A673 (cell line): Measurements from ENCODE around the gene ANXA4. TPM values are rescaled to one million over a fixed set of nuclear protein-coding genes. Genes with fewer than 3 reads are reported as not detected.

Source experiments
- BruUV-seq: library from RNA; stranded (reverse); fragments of 400-500 nt; replicated peaks from 2 replicates; lab custom pipeline; 2021; lab: Mats Ljungman, UMichigan
- CTCF ChIA-PET: fragments of 300-600 bp; sonication (Branson Sonifier 250); formaldehyde crosslinking; loops from one replicate; lab custom pipeline; 2022; ENCODE audit warnings: antibody characterized with exemption; lab: Charles Lee
- POLR2A ChIA-PET: fragments of 300-600 bp; sonication (Branson Sonifier 250); formaldehyde crosslinking; loops from one replicate; lab custom pipeline; 2022; ENCODE audit warnings: antibody characterized with exemption; ENCODE audit not compliant: low non-redundant PET; lab: Charles Lee
- DNase-seq: peaks from one replicate; pipeline ENCODE4 v3.0.0-alpha.2; 2015; ENCODE audit warnings: low spot score
- H3K27ac ChIP-seq: fragments of 200-600 bp; sonication (generic); 2 replicates; pipeline ENCODE4 v1.5.1; 2016; ENCODE audit warnings: mixed run types, low read depth, mild to moderate bottlenecking, mixed read lengths, antibody characterized with exemption, low read length; ENCODE audit not compliant: poor library complexity, severe bottlenecking
- H3K27me3 ChIP-seq: fragments of 200-600 bp; sonication (generic); replicated peaks from 2 replicates; pipeline ENCODE4 v1.6.1; 2017; ENCODE audit warnings: mixed run types, low read depth, mild to moderate bottlenecking, mixed read lengths, antibody characterized with exemption, low read length; ENCODE audit not compliant: insufficient read depth, poor library complexity
- H3K36me3 ChIP-seq: fragments of 200-600 bp; sonication (generic); 2 replicates; pipeline ENCODE4 v1.6.1; 2016; ENCODE audit warnings: mixed run types, mild to moderate bottlenecking, mixed read lengths, antibody characterized with exemption, low read length; ENCODE audit not compliant: insufficient read depth, poor library complexity, severe bottlenecking
- H3K4me1 ChIP-seq: fragments of 200-600 bp; sonication (generic); 2 replicates; pipeline ENCODE4 v1.6.1; 2017; ENCODE audit warnings: mixed run types, mild to moderate bottlenecking, mixed read lengths, antibody characterized with exemption, low read length; ENCODE audit not compliant: insufficient read depth, poor library complexity, severe bottlenecking
- H3K4me3 ChIP-seq: fragments of 200-600 bp; sonication (generic); 2 replicates; pipeline ENCODE4 v1.5.1; 2016; ENCODE audit warnings: low read depth, mixed run types, mild to moderate bottlenecking, mixed read lengths, low read length; ENCODE audit not compliant: poor library complexity, severe bottlenecking
- H3K9me3 ChIP-seq: fragments of 200-600 bp; sonication (generic); 2 replicates; pipeline ENCODE4 v1.6.1; 2016; ENCODE audit warnings: mixed run types, low read depth, mild to moderate bottlenecking, mixed read lengths, antibody characterized with exemption, low read length; ENCODE audit not compliant: poor library complexity, severe bottlenecking
- EZH2 ChIP-seq: fragments of 200-600 bp; sonication (generic); IDR thresholded peaks from 2 replicates; pipeline ENCODE4 v1.6.1; 2017; ENCODE audit warnings: borderline replicate concordance, low read depth, mild to moderate bottlenecking, mixed read lengths, antibody characterized with exemption, low read length; ENCODE audit not compliant: poor library complexity, severe bottlenecking
- intact Hi-C: fragments of 100-400 bp; cut with micrococcal nuclease; formaldehyde crosslinking; loops from one replicate; pipeline ENCODE4 v1.10.0; 2022; ENCODE audit not compliant: unreplicated experiment
- total RNA-seq: library from RNA; stranded (reverse); gene quantifications from 2 replicates; pipeline ENCODE4 v1.2.3, GENCODE V29; 2021
- TF ChIP-seq, protein P1 (sequence below): fragments of 300-800, 200-600 bp; sonication (generic); conservative IDR thresholded peaks from 2 replicates; pipeline ENCODE4 v1.5.1; 2017; ENCODE audit warnings: low read depth, mild to moderate bottlenecking, antibody characterized with exemption, low read length, moderate library complexity, mixed read lengths

Gene ANXA4
- total RNA-seq, 1 experiment from 2014 or later = 5.1 TPM

DNA sequence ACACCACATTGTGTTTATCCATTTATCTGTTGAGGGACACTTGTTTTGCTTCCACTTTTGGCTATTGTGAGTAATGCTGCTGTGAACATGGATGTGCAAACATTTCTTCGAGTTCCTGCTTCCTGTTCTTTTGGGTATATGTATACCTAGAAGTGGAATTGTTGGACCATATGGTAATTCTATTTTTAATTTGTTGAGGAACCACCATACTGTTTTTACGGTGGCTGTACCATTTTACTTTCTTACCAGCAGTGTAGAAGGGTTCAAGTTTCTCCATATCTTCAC lies 23.1 kb downstream of the ANXA4 start:
- no peaks in the 10 kb centered on the region for H3K36me3 ChIP-seq
- intact Hi-C loops = no loop called here
- no peaks in the 10 kb centered on the region for H3K4me1 ChIP-seq
- CTCF ChIA-PET = no interaction called here
- H3K4me3 ChIP-seq = no peak overlapping the region
- no peak for DNase-seq
- no peaks in the 10 kb centered on the region for H3K9me3 ChIP-seq
- H3K27me3 ChIP-seq = no peaks in the 10 kb centered on the region
- no peak for TF ChIP-seq EZH2
- TF ChIP-seq, protein P1, sequence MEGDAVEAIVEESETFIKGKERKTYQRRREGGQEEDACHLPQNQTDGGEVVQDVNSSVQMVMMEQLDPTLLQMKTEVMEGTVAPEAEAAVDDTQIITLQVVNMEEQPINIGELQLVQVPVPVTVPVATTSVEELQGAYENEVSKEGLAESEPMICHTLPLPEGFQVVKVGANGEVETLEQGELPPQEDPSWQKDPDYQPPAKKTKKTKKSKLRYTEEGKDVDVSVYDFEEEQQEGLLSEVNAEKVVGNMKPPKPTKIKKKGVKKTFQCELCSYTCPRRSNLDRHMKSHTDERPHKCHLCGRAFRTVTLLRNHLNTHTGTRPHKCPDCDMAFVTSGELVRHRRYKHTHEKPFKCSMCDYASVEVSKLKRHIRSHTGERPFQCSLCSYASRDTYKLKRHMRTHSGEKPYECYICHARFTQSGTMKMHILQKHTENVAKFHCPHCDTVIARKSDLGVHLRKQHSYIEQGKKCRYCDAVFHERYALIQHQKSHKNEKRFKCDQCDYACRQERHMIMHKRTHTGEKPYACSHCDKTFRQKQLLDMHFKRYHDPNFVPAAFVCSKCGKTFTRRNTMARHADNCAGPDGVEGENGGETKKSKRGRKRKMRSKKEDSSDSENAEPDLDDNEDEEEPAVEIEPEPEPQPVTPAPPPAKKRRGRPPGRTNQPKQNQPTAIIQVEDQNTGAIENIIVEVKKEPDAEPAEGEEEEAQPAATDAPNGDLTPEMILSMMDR = no peak
- no TSS peak for BruUV-seq
- POLR2A ChIA-PET = no interaction called here
- H3K27ac ChIP-seq = no peak overlapping the region

DNA sequence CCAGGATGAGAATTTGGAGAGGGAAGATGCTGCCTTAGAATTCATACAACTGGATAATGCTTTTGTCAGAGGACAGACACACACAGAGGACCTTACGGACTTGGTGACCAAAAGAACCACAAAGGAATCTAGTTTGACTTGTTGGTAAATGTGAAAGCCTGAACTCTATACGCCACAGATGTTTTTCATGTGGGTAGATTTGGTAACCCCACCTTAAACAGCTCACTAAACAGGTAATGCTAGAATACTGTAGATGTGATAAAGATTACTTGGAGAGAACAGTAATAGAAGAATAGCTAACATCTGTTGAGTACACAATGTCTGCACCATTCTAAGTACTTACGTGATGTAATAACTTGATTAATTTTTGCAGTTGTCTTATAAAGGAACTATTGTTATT lies 24.1 kb downstream of the ANXA4 start:
- intact Hi-C loops = no loop called here
- ChIA-PET CTCF (interaction anchor here (1.2 kb wide), 1 partner anchor 41 kb away, joined by 3 read pairs; no protein-coding TSS in a partner anchor), POLR2A (no interaction called here)
- no peak for TF ChIP-seq EZH2
- TF ChIP-seq, protein P1 = no peak
- no TSS peak for BruUV-seq
- Histone ChIP-seq H3K4me3 (no peak overlapping the region), H3K27me3 (no peaks in the 10 kb centered on the region), H3K36me3 (no peaks in the 10 kb centered on the region), H3K4me1 (no peaks in the 10 kb centered on the region), H3K9me3 (no peaks in the 10 kb centered on the region), H3K27ac (no peak overlapping the region)
- no peak for DNase-seq

DNA sequence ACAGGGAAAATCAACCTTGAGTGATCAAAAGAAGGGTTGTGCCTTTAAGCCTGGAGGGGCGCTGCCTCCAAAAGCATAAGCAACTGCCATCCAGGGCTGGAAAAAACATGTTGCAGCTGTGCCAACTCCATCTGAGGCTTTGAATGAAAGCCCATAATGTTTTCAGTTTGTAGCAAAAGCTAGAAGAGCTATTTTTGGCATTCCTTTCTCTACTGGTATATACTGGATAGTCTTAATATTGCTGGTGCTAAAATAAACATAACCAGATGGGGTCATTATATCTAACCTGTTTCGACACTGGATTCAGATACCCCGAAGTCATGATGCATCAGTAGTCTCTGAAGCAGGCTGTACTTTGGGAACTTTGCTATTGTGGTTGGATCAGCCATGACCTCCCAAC lies 25.1 kb downstream of the ANXA4 start:
- H3K27ac ChIP-seq = no peak overlapping the region
- no peak for TF ChIP-seq EZH2
- TF ChIP-seq, protein P1 = no peak
- no peak for DNase-seq

More for the DNA sequence above, 25.1 kb downstream of the ANXA4 start:
- Histone ChIP-seq H3K27me3 (no peaks in the 10 kb centered on the region), H3K36me3 (no peaks in the 10 kb centered on the region), H3K4me1 (no peaks in the 10 kb centered on the region), H3K9me3 (no peaks in the 10 kb centered on the region), H3K4me3 (no peak overlapping the region)
- no TSS peak for BruUV-seq
- ChIA-PET POLR2A (no interaction called here), CTCF (interaction anchor here (0.7 kb wide), 1 partner anchor 50 kb away, joined by 5 read pairs; no protein-coding TSS in a partner anchor)
- intact Hi-C loops = no loop called here
